HepG2 (cell line): ENCODE data around the gene TST. TPM values are rescaled to one million over a fixed set of nuclear protein-coding genes. Genes with fewer than 3 reads are reported as not detected.

Experiments used
- ATAC-seq: fragments of 200-7000 bp; cut with Tn5 transposase; 3 replicates; pipeline ENCODE4 v1.9.1; 2020; ENCODE audit warnings: mild to moderate bottlenecking, moderate library complexity
- BruUV-seq: library from RNA; stranded (reverse); fragments of 400-500 nt; replicated peaks from 2 replicates; lab custom pipeline; 2021; lab: Mats Ljungman, UMichigan
- CTCF ChIA-PET: fragments of 300-600 bp; formaldehyde crosslinking; extraction: SDS; loops from one replicate; lab custom pipeline; 2021; ENCODE audit warnings: low total read pairs, inconsistent platforms, low intra/inter-chr PET ratio; lab: Yijun Ruan, JAX
- POLR2A ChIA-PET: fragments of 350-600 bp; sonication (Branson Sonifier 250); formaldehyde crosslinking; loops from one replicate; lab custom pipeline; 2020; ENCODE audit warnings: antibody characterized with exemption, inconsistent platforms; lab: Yijun Ruan, JAX
- DNase-seq: peaks from one replicate; pipeline ENCODE4 v3.0.0-alpha.2; 2015; ENCODE audit warnings: low spot score
- FAIRE-seq: peaks from 3 replicates; lab custom pipeline; 2011; peaks lifted over from hg19 to GRCh38; lab: Jason Lieb, UNC
- H2AFZ ChIP-seq: one replicate; pipeline ENCODE4 v1.6.1; 2011; ENCODE audit warnings: low read length, inconsistent platforms
- H3K27ac ChIP-seq: fragments of 300-600 bp; 3 replicates; pipeline ENCODE4 v1.8.0; 2011; ENCODE audit warnings: mixed run types, mild to moderate bottlenecking, mixed read lengths, low read length, inconsistent platforms; ENCODE audit not compliant: insufficient read depth; ENCODE audit errors: extremely low read length
- H3K27me3 ChIP-seq, 2 experiments: fragments of 200-600 bp in 1 of 2; 2 replicates in 1 of 2; 3 replicates in 1 of 2; pipeline versions ENCODE4 v1.6.0 to v1.8.0; 2011; ENCODE audit warnings: low read length in 2 of 2, mild to moderate bottlenecking in 2 of 2, moderate library complexity in 2 of 2, inconsistent platforms in 1 of 2; ENCODE audit not compliant: insufficient read depth in 2 of 2, control insufficient read depth in 1 of 2
- H3K36me3 ChIP-seq, 2 experiments: fragments of 200-600 bp in 1 of 2; replicated peaks in 1 of 2; 2 replicates in 1 of 2; 3 replicates in 1 of 2; pipeline versions ENCODE4 v1.5.1 to v1.8.0; 2011; ENCODE audit warnings: low read length in 2 of 2, inconsistent platforms in 1 of 2; ENCODE audit not compliant: insufficient read depth in 2 of 2, control insufficient read depth in 1 of 2
- H3K4me1 ChIP-seq: 2 replicates; pipeline ENCODE4 v1.5.1; 2012; ENCODE audit warnings: low read length, inconsistent platforms; ENCODE audit not compliant: insufficient read depth
- H3K4me2 ChIP-seq: 2 replicates; pipeline ENCODE4 v1.6.0; 2011; ENCODE audit warnings: low read depth, low read length, inconsistent platforms
- H3K4me3 ChIP-seq, 3 experiments: fragments of 200-600 bp in 1 of 3; sonication (generic), shearing (Covaris generic) in 1 of 3; replicated peaks in 1 of 3; 2 replicates each; pipeline ENCODE4 v1.5.1; 2011 to 2016; ENCODE audit warnings: low read length in 3 of 3, inconsistent platforms in 2 of 3, low read depth in 2 of 3, mild to moderate bottlenecking in 2 of 3, control low read depth in 1 of 3, mixed read lengths in 1 of 3; ENCODE audit not compliant: insufficient read depth in 1 of 3
- H3K79me2 ChIP-seq: one replicate; pipeline ENCODE4 v1.6.1; 2011; ENCODE audit warnings: low read length, inconsistent platforms; ENCODE audit not compliant: insufficient read depth
- H3K9ac ChIP-seq: 2 replicates; pipeline ENCODE4 v1.6.0; 2011; ENCODE audit warnings: mild to moderate bottlenecking, low read depth, low read length, inconsistent platforms; ENCODE audit not compliant: insufficient read depth
- H3K9me3 ChIP-seq: 2 replicates; pipeline ENCODE4 v1.5.1; 2012; ENCODE audit warnings: mild to moderate bottlenecking, low read length
- H4K20me1 ChIP-seq: 2 replicates; pipeline ENCODE4 v1.6.0; 2011; ENCODE audit warnings: inconsistent platforms, mild to moderate bottlenecking, low read length, moderate library complexity; ENCODE audit not compliant: insufficient read depth
- ASH2L ChIP-seq: fragments of 300-600, 200-600 bp; sonication (generic); IDR thresholded peaks from 2 replicates; pipeline ENCODE4 v1.7.0; 2017; ENCODE audit warnings: low read depth, mild to moderate bottlenecking, moderate library complexity, mixed read lengths, low read length; ENCODE audit not compliant: insufficient read length
- GABPA ChIP-seq, 2 experiments: IDR thresholded peaks; 2 replicates each; pipeline ENCODE4 v1.6.1; 2011 to 2016; ENCODE audit warnings: low read depth in 2 of 2, low read length in 1 of 2, missing biosample characterization in 1 of 2, missing genetic modification characterization in 1 of 2
- NR2F1 ChIP-seq, 2 experiments: fragments of 450-650 bp in 1 of 2; formaldehyde crosslinking in 1 of 2; IDR thresholded peaks; 2 replicates each; pipeline versions ENCODE4 v1.5.0 to v1.6.1; 2016 to 2020; ENCODE audit warnings: mild to moderate bottlenecking in 1 of 2, missing compliant biosample characterization in 1 of 2, missing genetic modification reagents in 1 of 2, moderate library complexity in 1 of 2
- RFXAP ChIP-seq: sonication (generic); formaldehyde crosslinking; IDR thresholded peaks from 2 replicates; pipeline ENCODE4 v1.4.0; 2020; ENCODE audit warnings: missing genetic modification reagents, borderline replicate concordance
- SNAPC5 ChIP-seq: sonication (generic); formaldehyde crosslinking; IDR thresholded peaks from 2 replicates; pipeline ENCODE4 v1.8.1; 2023; ENCODE audit warnings: mild to moderate bottlenecking, missing genetic modification reagents, borderline replicate concordance
- SOX13 ChIP-seq, 3 experiments: fragments of 450-650 bp in 1 of 3; sonication (generic) in 1 of 3; formaldehyde crosslinking in 1 of 3; IDR thresholded peaks in 2 of 3; conservative IDR thresholded peaks in 1 of 3; 2 replicates each; pipeline versions ENCODE4 v1.5.0 to v1.6.1; 2016 to 2020; ENCODE audit warnings: antibody characterized with exemption in 1 of 3, mild to moderate bottlenecking in 1 of 3, missing compliant biosample characterization in 1 of 3, missing genetic modification reagents in 1 of 3, moderate library complexity in 1 of 3
- SP2 ChIP-seq: sonication (generic); formaldehyde crosslinking; IDR thresholded peaks from 2 replicates; pipeline ENCODE4 v1.5.1; 2020; ENCODE audit warnings: mild to moderate bottlenecking, missing genetic modification reagents
- ZNF547 ChIP-seq: sonication (generic); formaldehyde crosslinking; IDR thresholded peaks from 2 replicates; pipeline ENCODE4 v1.5.1; 2020; ENCODE audit warnings: mild to moderate bottlenecking, missing genetic modification reagents
- ZNF562 ChIP-seq: sonication (generic); formaldehyde crosslinking; IDR thresholded peaks from 2 replicates; pipeline ENCODE4 v1.8.0; 2022; ENCODE audit warnings: missing genetic modification reagents, borderline replicate concordance
- WGBS: methylation state at CpG from one replicate; pipeline ENCODE4 v1.1.6; 2017; ENCODE audit warnings: low lambda C conversion rate; 5-methylcytosine and 5-hydroxymethylcytosine counted together
- in situ Hi-C: cut with HindIII; loops from 2 replicates; pipeline ENCODE4 v1.10.0; 2017; ENCODE audit warnings: low pct_unique_long_range_greater_than_20kb; ENCODE audit not compliant: extremely low pct_ligation_motif_present
- intact Hi-C: fragments of 100-400 bp; cut with micrococcal nuclease; formaldehyde crosslinking; loops from one replicate; pipeline ENCODE4 v1.10.0; 2022; ENCODE audit not compliant: unreplicated experiment
- polyA plus RNA-seq, 8 experiments: library from polyadenylated mRNA; depleted of rRNA in 3 of 8; stranded (reverse) in 7 of 8; unstranded in 1 of 8; fragments of >200 nt; fragmentation: Illumina TruSeq in 4 of 8; extraction: Trizol in 4 of 8; gene quantifications; 2 replicates each; pipeline versions ENCODE4 v1.2.1 to v1.2.3, GENCODE V29; 2011 to 2016; ENCODE audit warnings: low read depth in 4 of 8, missing spikeins in 1 of 8, mixed read lengths in 1 of 8; ENCODE audit not compliant: insufficient read depth in 1 of 8
- total RNA-seq, 5 experiments: library from RNA; depleted of rRNA; stranded (reverse); fragments of >200 nt; fragmentation: Illumina TruSeq; extraction: Trizol; gene quantifications; 2 replicates each; pipeline ENCODE4 v1.2.3, GENCODE V29; 2016; ENCODE audit warnings: low read depth in 1 of 5
- TF ChIP-seq, protein P1 (sequence below): sonication (generic); formaldehyde crosslinking; IDR thresholded peaks from one replicate; pipeline ENCODE4 v1.5.1; 2020; ENCODE audit warnings: mild to moderate bottlenecking, missing genetic modification reagents; ENCODE audit errors: not compliant biosample characterization

Gene TST
- total and polyA plus RNA-seq, 2 of the 13 experiments (the other 11 are each of a cell fraction or from before 2014, with no cell fraction given): 44.6 to 63.6 TPM

DNA sequence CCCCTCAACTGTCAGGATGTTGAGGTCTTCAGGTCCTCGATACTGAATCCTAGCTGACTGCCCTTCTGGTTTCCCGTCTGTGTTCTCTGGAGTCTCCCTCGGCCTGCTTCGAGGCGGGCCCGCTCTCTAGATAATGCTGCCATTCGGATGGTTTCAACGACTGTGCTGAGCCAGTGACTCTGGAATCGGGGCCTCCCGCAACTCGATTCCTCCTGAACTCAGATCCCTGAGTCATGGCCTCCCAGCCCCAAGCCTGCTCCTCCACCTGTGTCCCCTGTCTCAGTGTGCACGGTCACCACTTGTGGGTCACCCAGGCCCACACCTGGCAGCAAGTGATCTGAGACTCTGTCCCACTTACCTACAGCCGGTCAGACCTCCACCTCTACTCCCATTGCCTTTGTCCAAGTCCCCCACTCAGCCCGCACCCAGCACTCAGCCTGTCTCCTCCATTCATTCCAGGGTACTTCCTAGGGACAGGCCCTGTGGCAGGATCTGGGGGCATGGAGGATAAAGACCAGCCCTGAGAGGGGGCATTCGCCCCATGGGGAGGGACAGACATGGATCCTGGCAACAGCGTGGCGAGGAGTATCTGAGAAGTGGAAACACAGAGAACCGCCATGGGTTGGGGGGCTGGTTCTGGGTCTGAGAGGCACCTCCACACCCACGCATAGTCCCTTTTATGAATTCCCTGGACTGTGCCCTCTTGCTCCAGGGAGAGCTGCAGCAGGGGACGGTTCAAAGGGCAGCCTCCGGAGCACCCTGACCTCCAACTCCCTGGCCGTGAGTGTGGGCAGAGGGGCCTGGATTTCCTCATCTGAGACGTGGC lies 14.6 kb upstream of the TST start:
- 19% methylated on average over 12 of the region's 23 CpGs for WGBS
- in situ Hi-C loops: no loop called here
- ATAC-seq: peak; percentile 38
- peak; percentile 81 for FAIRE-seq
- Histone ChIP-seq H4K20me1 (no peaks in the 10 kb centered on the region), H3K79me2 (no peaks in the 10 kb centered on the region), H3K9me3 (no peaks in the 10 kb centered on the region), H3K27ac (peak overlapping the region; percentile 99), H3K4me2 (peak overlapping the region; percentile 86), H3K4me3 (peak overlapping the region; percentile 19 to 57 (median 37); a peak in 4 of 6 replicates), H2AFZ (no peak overlapping the region), H3K36me3 (peaks cover 0 to 10% of the 10 kb centered on the region in 2 experiments; a peak in 4 of 5 replicates), H3K4me1 (peaks cover 82% of the 10 kb centered on the region), H3K9ac (peak overlapping the region; percentile 83), H3K27me3 (no peaks in the 10 kb centered on the region)
- intact Hi-C loops: loop anchor here (2.0 to 5.0 kb wide), 2 partner anchors 75 to 163 kb away; partner anchors contain the start of gene TMPRSS6
- ChIA-PET CTCF (interaction anchor here (1.0 kb wide), 1 partner anchor 14 kb away, joined by 3 read pairs; no protein-coding TSS in a partner anchor), POLR2A (interaction anchor here (1.9 to 13.3 kb wide), 3 partner anchors 10 to 18 kb away, joined by 12 to 383 read pairs (median 227); partner anchors contain the start of genes KCTD17, MPST and TST)
- BruUV-seq: no TSS peak
- DNase-seq: peak; percentile 71
- no peak for TF ChIP-seq SP2 (CRISPR knock-in tag)
- TF ChIP-seq NR2F1 (CRISPR knock-in tag; IDR thresholded peaks at IDR 0.05): peak; percentile 67 to 81
- no peak for TF ChIP-seq SNAPC5 (CRISPR knock-in tag)
- TF ChIP-seq GABPA (IDR thresholded peaks at IDR 0.05; ENCODE audit: low read depth, low read length): no peak
- TF ChIP-seq GABPA (CRISPR knock-in tag; IDR thresholded peaks at IDR 0.05; ENCODE audit: low read depth): no peak
- TF ChIP-seq SOX13 (IDR thresholded peaks at IDR 0.05): no peak
- peak in 1 of 2 experiments; percentile 59; a peak in 2 of 4 replicates for TF ChIP-seq SOX13 (CRISPR knock-in tag; conservative IDR thresholded peaks at IDR 0.05 in 1 of 2, IDR thresholded peaks at IDR 0.05 in 1 of 2)
- no peak for TF ChIP-seq ZNF547
- TF ChIP-seq, protein P1, sequence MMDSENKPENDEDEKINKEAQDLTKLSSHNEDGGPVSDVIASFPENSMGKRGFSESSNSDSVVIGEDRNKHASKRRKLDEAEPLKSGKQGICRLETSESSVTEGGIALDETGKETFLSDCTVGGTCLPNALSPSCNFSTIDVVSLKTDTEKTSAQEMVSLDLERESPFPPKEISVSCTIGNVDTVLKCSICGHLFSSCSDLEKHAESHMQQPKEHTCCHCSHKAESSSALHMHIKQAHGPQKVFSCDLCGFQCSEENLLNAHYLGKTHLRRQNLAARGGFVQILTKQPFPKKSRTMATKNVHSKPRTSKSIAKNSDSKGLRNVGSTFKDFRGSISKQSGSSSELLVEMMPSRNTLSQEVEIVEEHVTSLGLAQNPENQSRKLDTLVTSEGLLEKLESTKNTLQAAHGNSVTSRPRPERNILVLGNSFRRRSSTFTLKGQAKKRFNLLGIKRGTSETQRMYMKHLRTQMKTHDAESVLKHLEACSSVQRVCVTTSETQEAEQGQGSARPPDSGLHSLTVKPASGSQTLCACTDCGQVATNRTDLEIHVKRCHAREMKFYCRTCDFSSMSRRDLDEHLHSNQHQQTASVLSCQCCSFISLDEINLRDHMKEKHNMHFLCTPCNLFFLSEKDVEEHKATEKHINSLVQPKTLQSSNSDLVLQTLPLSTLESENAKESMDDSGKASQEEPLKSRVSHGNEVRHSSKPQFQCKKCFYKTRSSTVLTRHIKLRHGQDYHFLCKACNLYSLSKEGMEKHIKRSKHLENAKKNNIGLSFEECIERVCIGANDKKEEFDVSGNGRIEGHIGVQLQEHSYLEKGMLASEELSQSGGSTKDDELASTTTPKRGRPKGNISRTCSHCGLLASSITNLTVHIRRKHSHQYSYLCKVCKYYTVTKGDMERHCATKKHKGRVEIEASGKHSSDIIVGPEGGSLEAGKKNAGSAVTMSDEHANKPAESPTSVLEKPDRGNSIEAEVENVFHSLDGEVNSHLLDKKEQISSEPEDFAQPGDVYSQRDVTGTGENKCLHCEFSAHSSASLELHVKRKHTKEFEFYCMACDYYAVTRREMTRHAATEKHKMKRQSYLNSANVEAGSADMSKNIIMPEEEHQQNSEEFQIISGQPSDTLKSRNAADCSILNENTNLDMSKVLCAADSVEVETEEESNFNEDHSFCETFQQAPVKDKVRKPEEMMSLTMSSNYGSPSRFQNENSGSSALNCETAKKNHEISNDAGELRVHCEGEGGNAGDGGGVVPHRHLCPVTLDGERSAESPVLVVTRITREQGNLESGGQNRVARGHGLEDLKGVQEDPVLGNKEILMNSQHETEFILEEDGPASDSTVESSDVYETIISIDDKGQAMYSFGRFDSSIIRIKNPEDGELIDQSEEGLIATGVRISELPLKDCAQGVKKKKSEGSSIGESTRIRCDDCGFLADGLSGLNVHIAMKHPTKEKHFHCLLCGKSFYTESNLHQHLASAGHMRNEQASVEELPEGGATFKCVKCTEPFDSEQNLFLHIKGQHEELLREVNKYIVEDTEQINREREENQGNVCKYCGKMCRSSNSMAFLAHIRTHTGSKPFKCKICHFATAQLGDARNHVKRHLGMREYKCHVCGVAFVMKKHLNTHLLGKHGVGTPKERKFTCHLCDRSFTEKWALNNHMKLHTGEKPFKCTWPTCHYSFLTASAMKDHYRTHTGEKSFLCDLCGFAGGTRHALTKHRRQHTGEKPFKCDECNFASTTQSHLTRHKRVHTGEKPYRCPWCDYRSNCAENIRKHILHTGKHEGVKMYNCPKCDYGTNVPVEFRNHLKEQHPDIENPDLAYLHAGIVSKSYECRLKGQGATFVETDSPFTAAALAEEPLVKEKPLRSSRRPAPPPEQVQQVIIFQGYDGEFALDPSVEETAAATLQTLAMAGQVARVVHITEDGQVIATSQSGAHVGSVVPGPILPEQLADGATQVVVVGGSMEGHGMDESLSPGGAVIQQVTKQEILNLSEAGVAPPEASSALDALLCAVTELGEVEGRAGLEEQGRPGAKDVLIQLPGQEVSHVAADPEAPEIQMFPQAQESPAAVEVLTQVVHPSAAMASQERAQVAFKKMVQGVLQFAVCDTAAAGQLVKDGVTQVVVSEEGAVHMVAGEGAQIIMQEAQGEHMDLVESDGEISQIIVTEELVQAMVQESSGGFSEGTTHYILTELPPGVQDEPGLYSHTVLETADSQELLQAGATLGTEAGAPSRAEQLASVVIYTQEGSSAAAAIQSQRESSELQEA (CRISPR knock-in tag): no peak
- TF ChIP-seq RFXAP: no peak
- TF ChIP-seq ZNF562: no peak
- TF ChIP-seq ASH2L: peak; percentile 46
